HepG2 (cell line): ENCODE results near the gene CD83.

Experiments
- CBX1 ChIP-seq: IDR thresholded peaks from one replicate; pipeline ENCODE4 v1.6.1; 2016; ENCODE audit warnings: antibody characterized with exemption, low read depth
- CEBPG ChIP-seq: IDR thresholded peaks from 2 replicates; pipeline ENCODE4 v1.6.1; 2016
- CHD4 ChIP-seq: fragments of 200-600 bp; sonication (generic); IDR thresholded peaks from 2 replicates; pipeline ENCODE4 v1.7.0; 2017; ENCODE audit warnings: mild to moderate bottlenecking, low read length, borderline replicate concordance
- EP300 ChIP-seq, 3 experiments: sonication (generic) in 1 of 3; formaldehyde crosslinking in 1 of 3; IDR thresholded peaks; 2 replicates each; pipeline versions ENCODE4 v1.5.1 to v1.6.1; 2011 to 2020; ENCODE audit warnings: low read depth in 2 of 3, low read length in 2 of 3, borderline replicate concordance in 1 of 3, improper control_type of control experiment in 1 of 3, mild to moderate bottlenecking in 1 of 3, missing genetic modification reagents in 1 of 3, moderate library complexity in 1 of 3
- HMGXB4 ChIP-seq, 2 experiments: sonication (generic) in 1 of 2; formaldehyde crosslinking in 1 of 2; IDR thresholded peaks; 2 replicates each; pipeline versions ENCODE4 v1.4.0 to v1.6.1; 2018 to 2020; ENCODE audit warnings: missing genetic modification reagents in 2 of 2, borderline replicate concordance in 1 of 2, low read depth in 1 of 2, mild to moderate bottlenecking in 1 of 2, missing biosample characterization in 1 of 2
- HNRNPL ChIP-seq: fragments of 200-400 bp; formaldehyde crosslinking; IDR thresholded peaks from 2 replicates; pipeline ENCODE4 v1.6.1; 2017; ENCODE audit warnings: mild to moderate bottlenecking, low read depth, low read length
- MXD4 ChIP-seq: IDR thresholded peaks from 2 replicates; pipeline ENCODE4 v1.6.1; 2016; ENCODE audit warnings: mild to moderate bottlenecking, missing biosample characterization, missing genetic modification reagents
- NPAS2 ChIP-seq: sonication (generic); formaldehyde crosslinking; IDR thresholded peaks from 2 replicates; pipeline ENCODE4 v1.8.0; 2022; ENCODE audit warnings: mild to moderate bottlenecking, missing genetic modification reagents, borderline replicate concordance
- TCF12 ChIP-seq, 2 experiments: fragments of 450-650 bp in 1 of 2; sonication (generic) in 1 of 2; formaldehyde crosslinking in 1 of 2; IDR thresholded peaks; 2 replicates each; pipeline versions ENCODE4 v1.6.1 to v1.8.0; 2017 to 2022; ENCODE audit warnings: antibody characterized with exemption in 1 of 2, mild to moderate bottlenecking in 1 of 2, missing genetic modification reagents in 1 of 2, moderate library complexity in 1 of 2
- ZNF704 ChIP-seq: sonication (generic); formaldehyde crosslinking; IDR thresholded peaks from 2 replicates; pipeline ENCODE4 v1.8.1; 2023; ENCODE audit warnings: mild to moderate bottlenecking, inconsistent platforms, moderate library complexity, missing genetic modification reagents, borderline replicate concordance
- TF ChIP-seq, protein P1 (sequence below): sonication (generic); formaldehyde crosslinking; IDR thresholded peaks from 2 replicates; pipeline ENCODE4 v1.5.0; 2020; ENCODE audit warnings: mild to moderate bottlenecking, missing genetic modification reagents, moderate library complexity

DNA sequence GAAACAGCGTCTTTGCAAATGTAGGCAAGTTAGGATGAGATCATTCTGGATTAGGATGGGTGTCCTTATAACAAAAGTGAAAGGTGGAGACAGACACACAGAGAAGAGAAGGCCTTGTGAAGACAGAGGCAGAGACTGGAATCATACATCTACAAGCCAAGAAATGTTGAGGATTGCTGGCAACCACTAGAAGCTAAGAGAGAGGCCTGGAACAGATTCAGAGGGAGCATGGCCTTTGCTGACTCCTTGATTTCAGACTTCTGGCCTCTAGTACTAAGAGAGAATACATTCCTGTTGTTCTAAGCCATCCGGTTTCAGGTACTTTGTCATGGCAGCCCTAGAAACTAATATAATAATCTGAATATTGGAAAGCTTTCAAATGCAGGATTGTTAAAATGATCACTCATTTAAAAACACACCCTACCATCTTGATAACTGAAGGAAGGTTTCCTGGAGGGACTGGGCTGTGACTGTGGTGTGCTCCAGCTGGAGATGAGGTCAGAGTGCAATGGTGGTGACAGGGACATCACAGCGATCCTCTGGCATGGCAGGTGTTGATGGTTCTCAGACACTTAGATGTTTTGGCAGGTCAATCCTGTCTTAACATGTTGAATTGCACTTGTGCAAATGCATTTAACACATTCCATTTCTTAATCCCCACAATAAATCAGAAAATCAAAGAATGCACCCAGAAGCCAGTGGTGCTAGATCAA is 25.1 kb downstream of the CD83 start:
- no peak for TF ChIP-seq HMGXB4 (CRISPR knock-in tag; IDR thresholded peaks at IDR 0.05; ENCODE audit: borderline replicate concordance in 1 of 2, low read depth in 1 of 2)
- TF ChIP-seq ZNF704 (CRISPR knock-in tag), result no peak
- TF ChIP-seq EP300 (IDR thresholded peaks at IDR 0.05; ENCODE audit: low read depth in 2 of 2, low read length in 2 of 2), result no peak
- TF ChIP-seq EP300 (CRISPR knock-in tag; IDR thresholded peaks at IDR 0.05; ENCODE audit: borderline replicate concordance), result no peak
- TF ChIP-seq, protein P1, sequence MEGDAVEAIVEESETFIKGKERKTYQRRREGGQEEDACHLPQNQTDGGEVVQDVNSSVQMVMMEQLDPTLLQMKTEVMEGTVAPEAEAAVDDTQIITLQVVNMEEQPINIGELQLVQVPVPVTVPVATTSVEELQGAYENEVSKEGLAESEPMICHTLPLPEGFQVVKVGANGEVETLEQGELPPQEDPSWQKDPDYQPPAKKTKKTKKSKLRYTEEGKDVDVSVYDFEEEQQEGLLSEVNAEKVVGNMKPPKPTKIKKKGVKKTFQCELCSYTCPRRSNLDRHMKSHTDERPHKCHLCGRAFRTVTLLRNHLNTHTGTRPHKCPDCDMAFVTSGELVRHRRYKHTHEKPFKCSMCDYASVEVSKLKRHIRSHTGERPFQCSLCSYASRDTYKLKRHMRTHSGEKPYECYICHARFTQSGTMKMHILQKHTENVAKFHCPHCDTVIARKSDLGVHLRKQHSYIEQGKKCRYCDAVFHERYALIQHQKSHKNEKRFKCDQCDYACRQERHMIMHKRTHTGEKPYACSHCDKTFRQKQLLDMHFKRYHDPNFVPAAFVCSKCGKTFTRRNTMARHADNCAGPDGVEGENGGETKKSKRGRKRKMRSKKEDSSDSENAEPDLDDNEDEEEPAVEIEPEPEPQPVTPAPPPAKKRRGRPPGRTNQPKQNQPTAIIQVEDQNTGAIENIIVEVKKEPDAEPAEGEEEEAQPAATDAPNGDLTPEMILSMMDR, result no peak
- no peak for TF ChIP-seq NPAS2 (CRISPR knock-in tag)
- no peak for TF ChIP-seq CHD4
- no peak for TF ChIP-seq CEBPG (CRISPR knock-in tag)
- no peak for TF ChIP-seq HNRNPL
- TF ChIP-seq TCF12 (IDR thresholded peaks at IDR 0.05), result no peak
- no peak for TF ChIP-seq TCF12 (CRISPR knock-in tag; IDR thresholded peaks at IDR 0.05)
- no peak for TF ChIP-seq CBX1
- TF ChIP-seq MXD4, result no peak
